HG02981 (cell line): ENCODE measurements around the gene UBAC2.
"Not testable (repeated sequence)": the region's sequence is repeated elsewhere in the genome, so short reads cannot be mapped to it uniquely, and the experiment has no call there.

Experiments used
- ATAC-seq: cut with Tn5 transposase; IDR thresholded peaks from one replicate; pipeline ENCODE4 v1.9.1; 2021; ENCODE audit warnings: mild to moderate bottlenecking, moderate library complexity; ENCODE audit not compliant: unreplicated experiment

The UBAC2 gene

DNA sequence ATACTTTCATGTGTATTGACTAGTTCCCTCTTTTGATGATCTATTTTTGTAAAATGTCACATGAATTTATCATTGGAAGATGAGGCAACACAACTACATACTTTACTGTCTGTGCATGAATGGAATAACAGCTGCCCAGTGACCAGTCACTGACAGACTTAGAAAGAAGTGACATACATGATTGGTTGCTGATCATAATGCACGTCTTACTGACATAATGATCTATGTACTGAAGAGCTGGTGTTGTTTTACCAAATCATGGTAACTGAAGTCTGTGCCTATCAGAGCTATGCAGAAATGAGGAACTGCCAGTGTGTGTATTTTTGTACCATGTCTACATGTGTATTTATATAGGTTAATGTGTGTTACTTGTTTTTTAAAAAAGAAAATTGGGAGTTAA is 31.1 kb downstream of the UBAC2 start:
- peak; percentile 30 for ATAC-seq

DNA sequence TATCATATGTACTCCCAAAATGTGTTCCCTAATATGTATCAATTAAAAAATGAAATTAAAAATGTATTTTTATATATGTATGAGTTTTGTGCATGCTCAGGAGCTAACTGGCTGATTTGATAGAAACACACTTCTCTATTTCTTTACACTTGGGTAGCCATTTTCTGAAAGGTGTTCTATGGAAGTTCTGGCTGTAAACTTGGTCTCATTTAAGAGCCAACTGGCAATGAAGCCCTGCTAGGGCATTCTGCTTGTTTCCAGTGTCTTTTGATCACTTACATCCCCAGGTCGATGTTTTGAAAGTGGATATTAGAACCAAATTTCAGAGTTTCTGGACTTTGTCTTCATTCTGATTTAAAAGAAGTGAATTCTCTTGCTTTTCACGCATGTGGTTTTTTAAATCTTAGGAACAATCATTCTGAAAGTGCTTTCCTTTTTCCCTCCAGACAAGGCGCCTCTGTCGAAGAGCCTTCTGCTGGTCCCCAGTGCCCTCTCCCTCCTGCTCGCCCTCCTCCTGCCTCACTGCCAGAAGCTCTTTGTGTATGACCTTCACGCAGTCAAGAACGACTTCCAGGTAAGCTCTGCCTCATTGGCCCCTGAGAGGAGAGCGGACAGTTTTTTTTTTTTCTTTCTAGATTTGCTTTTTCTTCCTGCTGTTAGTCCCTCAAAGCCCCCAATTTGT is 37.5 kb downstream of the UBAC2 start:
- ATAC-seq = peak; percentile 59

DNA sequence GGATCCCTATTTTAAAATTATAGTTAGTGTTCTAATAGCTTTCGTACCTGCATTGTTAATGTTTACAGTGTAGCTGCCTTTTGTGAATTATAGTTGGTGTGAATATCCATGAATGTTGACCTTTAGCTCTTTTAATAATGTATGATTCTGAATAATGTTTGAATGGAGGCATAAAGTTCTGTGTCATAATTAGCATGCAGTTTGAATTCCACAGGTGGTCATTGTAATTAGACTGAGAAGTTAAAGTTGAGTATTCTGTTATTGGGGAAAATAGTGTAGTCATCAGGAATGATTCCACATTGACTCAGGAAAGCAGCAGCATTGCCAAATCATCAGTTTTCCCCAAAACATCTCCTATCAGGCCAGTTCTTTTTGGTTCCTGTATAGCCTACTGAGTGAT is 45.4 kb downstream of the UBAC2 start:
- no peak for ATAC-seq

DNA sequence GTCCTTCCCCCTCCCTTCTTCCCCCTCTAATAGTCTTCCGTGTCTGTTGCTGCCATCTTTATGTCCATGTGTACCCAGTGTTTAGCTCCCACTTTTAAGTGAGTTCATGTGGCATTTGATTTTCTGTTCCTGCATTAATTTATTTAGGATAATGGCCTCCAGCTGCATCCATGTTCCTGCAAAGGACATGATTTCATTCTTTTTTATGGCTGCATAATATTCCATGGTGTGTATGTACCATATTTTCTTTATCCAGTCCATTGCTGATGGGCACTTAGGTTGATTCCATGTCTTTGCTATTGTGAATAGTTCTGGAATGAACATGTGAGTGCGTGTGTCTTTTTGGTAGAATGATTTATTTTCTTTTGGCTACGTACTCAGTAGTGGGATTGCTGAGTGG is 48.5 kb downstream of the UBAC2 start:
- not testable (repeated sequence) for ATAC-seq

DNA sequence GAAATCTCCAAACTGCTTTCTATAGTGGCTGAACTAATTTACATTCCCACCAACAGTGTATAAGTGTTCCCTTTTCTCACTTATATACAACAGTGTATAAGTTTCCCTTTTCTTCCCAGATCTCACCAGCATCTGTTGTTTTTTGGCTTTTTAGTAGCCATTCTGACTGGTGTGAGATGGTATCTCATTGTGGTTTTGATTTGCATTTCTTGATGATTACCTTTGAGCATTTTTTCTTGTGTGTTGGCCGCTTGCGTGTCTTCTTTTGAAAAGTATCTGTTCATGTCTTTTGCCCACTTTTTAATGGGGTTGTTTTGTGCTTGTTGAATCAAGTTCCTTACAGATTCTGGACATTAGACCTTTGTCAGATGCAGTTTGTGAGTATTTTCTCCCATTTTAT is 49.0 kb downstream of the UBAC2 start:
- ATAC-seq = not testable (repeated sequence)

DNA sequence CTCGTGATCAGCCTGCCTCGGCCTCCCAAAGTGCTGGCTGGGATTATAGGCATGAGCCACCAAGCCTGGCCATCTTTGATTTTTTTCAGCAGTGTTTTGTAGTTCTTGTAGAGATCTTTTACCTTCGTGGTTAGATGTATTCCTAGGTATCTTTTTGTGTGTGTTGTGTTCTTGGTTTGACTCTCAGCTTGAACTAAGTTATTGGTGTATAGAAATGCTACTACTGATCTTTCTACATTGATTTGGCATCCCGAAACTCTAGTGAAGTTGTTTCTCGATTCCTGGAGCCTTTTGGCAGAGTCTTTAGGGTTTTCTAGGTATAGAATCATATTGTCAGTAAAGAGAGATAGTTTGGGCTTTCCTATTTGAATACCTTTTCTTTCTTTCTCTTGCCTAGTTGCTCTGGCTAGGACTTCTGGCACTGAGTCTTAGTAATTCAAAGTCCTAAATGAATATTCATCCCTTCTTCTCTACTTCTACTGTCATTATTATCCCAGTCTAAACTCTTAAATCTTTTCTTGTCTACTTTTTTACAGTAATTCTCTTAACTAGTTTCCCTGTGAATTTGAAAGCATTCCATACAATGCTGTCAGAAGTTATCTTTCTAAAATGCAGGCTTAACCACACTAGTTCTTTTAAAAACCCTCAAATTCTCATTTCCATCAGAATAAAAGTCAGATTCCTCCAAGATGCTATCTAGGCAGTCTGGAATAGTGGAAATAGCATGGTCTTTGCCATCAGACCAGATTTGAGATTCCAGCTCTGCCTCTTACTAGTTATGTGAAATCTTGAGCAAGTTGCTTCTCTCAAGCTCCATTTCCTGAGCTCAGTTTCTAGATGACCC is 50.5 kb downstream of the UBAC2 start:
- ATAC-seq = no peak

DNA sequence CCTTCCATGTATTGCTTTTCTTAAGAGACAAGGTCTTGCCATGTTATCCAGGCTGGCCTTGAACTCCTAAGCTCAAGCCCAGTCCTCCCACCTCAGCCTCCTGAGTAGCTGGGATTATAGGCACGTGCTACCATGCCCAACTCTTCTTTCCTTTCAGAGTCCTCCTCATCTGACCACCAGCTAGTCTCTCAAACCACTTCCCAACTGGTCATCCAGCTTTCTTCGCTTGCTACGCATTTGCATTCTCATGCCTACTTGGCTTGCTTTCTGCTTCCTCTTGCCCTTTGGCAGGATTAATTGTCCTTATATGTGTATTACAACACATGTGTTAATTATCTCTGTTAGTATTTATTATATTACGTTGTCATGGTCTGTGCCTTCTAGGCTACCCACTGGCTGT is 51.3 kb downstream of the UBAC2 start:
- ATAC-seq = no peak

DNA sequence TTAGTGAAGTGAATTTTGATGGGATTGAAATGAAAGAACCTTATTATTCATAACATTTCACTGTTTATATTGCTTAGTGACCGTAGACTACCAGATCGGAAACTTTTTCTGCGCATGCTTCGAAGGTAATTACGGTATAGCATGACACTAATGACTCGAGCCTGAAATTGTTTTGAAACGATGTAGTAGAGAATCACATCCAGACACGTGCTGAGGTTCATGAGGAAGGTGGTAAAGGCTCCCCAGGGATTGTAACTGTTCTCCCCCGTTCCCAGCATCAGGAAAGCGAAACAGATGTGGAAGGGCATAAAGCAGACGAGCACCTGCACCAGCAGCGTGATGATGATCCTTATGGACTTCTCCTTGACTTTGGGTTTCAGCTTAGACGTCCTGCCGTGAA is 54.2 kb downstream of the UBAC2 start:
- ATAC-seq = no peak

DNA sequence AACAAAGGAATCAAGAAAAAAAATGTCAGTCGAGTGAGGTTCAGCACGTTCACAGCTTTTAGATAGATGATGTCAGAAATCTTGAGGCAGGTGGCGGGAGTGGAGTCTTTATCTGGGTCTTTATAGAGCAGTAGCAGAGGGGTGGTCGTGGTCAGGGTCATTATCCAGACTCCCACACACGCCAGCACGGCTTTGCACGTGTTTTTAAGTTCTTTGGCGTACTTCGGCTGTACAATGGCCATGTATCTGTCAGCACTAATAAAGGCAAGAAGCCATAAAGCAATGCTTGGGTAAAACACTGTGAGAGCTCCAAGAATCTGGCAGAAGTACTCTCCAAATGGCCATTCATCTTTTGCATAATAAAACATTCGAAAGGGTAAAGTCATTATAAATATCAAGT is 54.6 kb downstream of the UBAC2 start:
- no peak for ATAC-seq

DNA sequence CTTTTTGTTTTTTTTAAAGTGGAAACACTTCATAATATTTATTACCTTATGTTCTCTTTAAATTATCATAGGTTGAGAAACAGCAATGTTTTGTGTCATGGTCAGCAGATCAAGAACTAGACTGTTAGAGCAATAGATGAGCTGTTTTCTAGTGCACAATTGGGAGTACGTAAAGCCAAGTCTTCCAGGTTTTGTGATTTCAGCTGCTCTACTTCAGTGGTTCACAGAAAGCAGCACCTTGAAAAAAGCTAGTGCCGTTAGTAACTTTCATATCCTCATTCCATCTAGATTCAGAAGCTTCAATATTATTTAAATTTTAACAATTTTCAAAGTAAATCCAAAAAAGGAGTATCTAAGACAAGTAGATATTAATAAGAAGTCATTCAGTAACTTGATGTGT is 55.6 kb downstream of the UBAC2 start:
- no peak for ATAC-seq

DNA sequence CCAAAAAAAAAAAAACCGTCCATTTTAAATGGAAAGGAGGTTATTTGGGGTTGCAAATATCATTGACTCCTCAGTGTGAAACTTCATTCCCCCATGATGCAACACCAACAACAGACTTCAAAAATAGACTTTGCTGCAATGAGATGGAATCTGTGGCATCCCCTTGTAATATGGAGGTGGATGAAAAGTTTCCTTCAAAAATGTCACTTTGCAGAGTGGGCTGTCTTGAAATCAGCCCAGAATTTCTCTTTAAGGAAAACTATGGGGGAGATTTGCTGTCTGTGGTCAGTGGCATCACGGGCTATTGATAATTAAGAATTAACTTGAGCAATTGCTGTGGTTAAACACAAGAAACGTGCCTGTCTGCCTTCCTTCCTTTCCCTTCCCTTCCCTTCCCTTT is 56.1 kb downstream of the UBAC2 start:
- ATAC-seq = no peak

DNA sequence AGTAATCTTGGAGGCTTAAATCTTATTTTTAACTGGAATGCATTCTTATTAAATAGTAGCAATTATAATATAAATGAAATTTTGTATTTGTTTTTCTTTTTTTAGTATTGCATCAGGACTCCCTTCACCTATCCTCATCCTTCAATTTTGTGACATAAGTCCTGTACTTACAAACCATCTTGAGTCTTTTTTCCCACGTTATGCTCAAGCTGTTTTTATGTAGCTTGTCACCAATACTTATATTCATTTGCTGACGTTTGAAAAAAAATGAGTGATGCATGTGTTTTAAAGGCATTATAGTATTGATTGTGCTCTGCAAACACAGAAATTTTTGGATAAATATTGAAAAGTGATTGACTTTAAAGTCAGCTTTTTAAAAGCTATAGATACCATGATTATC is 56.6 kb downstream of the UBAC2 start:
- no peak for ATAC-seq

DNA sequence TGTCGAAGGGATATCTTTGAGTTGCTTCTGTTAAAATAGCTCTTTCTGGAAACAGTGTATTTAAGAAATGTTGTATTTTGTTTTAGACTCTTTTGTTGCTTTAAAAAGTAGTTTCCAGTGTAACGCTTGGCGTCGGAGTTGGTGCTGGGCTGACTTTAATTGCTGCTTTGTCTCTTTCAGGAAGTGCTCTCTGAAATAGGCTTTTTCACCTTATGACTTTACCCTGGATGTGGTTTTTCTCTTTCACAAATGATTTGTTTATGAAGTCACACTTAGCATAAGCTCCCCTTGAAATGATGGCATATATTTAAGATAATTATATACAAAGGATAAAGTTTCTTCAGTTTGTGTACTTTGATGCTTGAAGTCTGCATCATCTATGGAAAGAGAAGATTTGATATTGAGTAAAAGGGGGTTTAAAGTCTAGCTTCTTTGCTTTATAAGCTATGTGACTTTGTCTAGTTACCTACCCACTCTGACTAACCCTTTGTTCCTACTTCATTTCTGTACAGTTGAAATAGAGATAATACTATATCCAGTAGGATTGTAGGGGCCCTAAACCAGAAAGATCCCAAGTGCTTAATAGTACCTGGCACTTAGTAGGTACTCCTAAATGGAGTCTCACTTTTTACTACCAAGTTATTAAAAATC is 57.7 kb downstream of the UBAC2 start, which contains the start of gene GPR18:
GPR18 (minus strand) TSS at position 170 of the 651 bp plus-strand sequence. CDS start 2,507 bp downstream, outside the sequence.
- peak; percentile 92 for ATAC-seq

DNA sequence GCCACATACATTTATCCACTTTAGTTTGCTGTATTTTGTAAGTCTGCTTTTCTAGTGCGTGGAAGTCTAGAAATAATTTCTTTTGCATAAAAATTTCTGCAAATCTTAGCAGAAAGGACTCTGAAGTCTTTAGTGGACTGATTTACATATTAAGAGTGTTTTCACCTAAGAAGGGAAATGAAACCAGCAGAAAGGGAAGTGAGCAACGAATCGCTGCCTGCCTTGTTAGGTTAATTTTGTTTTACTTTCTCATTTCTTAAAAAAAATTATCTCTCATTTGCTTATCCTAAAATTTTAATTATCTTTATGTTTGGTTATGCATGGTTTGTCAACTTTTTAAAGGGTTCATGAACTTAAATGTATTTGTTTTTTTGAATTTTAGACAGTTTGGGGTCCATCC is 58.3 kb downstream of the UBAC2 start:
- ATAC-seq = peak; percentile 68

DNA sequence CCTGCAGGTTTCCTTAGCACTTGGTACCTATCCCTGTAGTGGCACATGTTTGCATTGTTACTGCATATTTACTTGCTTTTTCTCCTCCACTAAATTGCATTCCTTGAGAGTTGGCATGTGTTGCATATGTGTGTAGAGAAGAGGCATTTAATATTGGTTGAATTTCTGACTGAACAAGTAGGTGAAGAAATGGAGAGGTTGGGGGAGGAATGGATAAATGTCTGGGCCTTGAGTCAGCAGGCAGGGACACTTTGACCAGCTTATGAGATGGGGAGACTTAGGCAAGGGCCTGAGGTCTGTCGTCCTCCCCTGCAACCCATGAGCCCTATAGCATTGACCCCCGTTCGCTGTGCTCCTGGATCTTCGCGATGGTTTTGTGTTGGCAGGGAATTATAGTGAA is 59.6 kb downstream of the UBAC2 start:
- ATAC-seq = no peak

DNA sequence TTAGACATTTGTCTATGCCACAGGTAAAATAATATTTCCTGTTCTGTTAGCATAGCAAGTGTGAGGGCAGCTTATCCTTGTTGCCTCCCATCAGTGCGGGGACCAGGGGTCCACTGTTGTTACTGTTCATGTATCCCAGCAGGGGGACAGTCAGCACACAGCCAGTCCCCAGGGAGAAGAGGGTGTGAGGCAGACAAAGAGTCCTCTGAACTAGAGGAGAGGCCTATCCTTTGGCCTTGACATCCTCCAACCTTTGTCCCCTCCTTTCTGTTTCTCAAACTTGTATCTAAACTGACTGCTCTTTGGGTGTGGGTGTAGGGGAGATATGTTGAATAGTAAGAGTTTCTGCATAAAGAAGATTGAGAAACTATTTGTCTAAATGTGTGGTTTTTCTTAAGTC is 60.4 kb downstream of the UBAC2 start:
- ATAC-seq = no peak

DNA sequence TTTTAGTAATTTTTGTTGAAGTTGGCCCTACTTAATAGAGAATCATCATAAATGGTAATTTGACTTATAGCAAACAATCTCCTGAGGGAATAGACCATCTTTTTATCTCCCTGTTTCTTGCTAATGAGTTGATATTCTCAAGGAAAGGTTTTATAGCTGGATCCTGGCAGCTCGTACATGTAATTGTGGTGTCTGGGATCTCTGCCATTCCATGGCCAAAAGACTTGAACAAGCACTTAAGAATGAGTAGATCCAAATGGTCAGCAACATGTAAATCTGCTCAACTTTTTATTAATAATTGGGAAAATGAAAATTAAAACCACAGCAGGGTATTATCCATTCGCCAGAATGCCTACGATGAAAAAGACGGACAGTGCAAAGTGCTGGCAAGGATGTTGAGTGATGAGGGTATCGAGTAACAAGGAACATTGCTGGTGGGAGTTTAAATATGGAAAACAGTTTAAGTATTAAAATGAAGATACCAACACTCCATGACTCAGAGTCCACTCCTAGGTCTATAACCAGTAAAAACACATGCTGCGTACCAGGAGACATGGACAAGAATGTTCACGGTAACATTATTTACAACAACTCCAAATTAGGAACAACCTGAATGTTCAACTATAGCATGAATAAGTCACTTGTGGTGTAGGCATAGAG is 62.6 kb downstream of the UBAC2 start:
- no peak for ATAC-seq

DNA sequence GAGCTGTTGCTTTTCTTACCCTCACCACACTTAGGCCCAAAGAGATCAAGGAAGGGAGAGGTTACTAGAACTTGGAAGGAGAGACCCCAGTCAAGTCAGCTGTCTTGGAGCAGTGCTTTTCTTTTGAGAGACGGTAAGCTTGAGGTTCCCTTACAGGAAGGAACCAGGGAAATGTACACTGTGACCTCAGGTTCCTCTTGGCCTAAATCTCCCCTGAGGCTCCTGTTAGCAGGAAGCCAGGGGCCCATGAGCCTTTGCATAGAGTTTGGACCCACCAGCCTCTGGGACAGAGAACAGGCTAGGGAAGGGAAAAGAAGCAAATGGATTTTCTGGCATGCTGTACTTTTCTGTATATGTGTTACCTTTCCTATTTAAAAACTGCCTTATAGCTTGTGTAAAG is 63.4 kb downstream of the UBAC2 start:
- ATAC-seq = no peak

DNA sequence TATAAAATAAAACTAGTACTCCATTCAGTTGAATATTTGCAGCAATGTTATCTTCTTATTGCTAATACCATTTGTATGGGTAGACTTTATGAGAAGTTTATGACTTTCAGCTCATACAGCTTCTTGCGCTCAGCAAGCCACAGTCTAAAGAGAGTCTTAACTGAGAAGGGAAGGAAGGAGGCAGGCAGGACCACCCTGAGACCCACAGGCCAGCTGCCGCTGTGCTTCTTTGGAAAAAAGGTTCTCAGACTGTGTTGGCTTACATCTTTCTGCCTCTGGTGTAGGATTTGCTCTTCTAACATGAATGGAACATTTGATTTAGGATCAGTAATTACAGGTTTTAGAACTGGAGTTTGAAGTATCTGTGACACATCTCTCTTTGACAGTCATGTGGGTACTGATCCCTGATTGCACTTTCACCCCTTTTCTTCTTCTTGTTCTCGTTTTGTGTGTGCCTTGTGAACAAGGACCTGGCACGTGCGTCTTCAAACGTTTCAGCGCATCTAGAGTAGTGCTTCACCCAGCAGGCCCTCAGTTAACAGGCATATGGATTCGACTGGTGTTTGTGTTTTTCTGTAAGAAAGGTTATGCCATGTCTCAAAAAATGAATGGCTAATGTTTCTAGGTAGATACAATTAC is 64.6 kb downstream of the UBAC2 start:
- ATAC-seq = no peak

DNA sequence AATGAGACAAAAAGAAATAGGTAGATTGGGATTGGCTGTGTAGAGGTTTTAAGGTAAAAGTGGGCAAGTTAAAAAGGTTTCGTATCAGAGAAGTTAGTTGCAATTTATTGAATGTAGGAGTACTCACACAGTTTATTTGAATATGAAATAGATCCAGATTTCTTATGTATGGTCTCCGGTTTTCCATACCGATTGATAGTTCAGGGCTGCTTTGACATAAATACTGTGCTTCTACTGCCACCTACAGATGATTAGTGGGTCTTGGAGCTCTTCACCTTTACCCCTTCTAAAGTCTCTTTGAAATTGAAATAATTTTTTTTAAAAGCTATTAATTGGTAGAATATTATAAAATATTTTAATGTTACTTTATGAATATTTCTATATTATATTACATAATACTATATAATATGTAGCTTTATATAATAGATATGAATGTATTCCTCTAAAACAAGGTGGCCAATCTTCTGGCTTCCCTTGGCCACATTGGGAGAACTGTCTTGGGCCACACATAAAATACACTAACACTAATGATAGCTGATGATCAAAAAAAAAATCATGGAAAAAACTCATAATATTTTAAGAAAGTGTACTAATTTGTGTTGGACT is 65.3 kb downstream of the UBAC2 start:
- ATAC-seq = no peak
